ENCODE data around the gene ITPR2.

GRCh38 chr12:26327975-26328644 is 504.9 kb downstream of the ITPR2 start:
- TF ChIP-seq SPEN (CRISPR knock-in tag; IDR thresholded peaks at IDR 0.05; ENCODE audit: low read depth), result no peak
- no peak for TF ChIP-seq ZNF670 (CRISPR knock-in tag; IDR thresholded peaks at IDR 0.05; ENCODE audit: borderline replicate concordance)
- no peak for TF ChIP-seq POLR2A (IDR thresholded peaks at IDR 0.05; ENCODE audit: insufficient read depth in 1 of 2, low read depth in 2 of 2, low read length in 2 of 2)
- TF ChIP-seq, protein P1, sequence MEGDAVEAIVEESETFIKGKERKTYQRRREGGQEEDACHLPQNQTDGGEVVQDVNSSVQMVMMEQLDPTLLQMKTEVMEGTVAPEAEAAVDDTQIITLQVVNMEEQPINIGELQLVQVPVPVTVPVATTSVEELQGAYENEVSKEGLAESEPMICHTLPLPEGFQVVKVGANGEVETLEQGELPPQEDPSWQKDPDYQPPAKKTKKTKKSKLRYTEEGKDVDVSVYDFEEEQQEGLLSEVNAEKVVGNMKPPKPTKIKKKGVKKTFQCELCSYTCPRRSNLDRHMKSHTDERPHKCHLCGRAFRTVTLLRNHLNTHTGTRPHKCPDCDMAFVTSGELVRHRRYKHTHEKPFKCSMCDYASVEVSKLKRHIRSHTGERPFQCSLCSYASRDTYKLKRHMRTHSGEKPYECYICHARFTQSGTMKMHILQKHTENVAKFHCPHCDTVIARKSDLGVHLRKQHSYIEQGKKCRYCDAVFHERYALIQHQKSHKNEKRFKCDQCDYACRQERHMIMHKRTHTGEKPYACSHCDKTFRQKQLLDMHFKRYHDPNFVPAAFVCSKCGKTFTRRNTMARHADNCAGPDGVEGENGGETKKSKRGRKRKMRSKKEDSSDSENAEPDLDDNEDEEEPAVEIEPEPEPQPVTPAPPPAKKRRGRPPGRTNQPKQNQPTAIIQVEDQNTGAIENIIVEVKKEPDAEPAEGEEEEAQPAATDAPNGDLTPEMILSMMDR (CRISPR knock-in tag; IDR thresholded peaks at IDR 0.05), result no peak
- TF ChIP-seq RAD51 (IDR thresholded peaks at IDR 0.05; ENCODE audit: borderline replicate concordance), result no peak
- no peak for TF ChIP-seq ZNF549 (CRISPR knock-in tag; IDR thresholded peaks at IDR 0.05)
- no peak for TF ChIP-seq NFIC (IDR thresholded peaks at IDR 0.05; ENCODE audit: low read length)
- TF ChIP-seq EZH2 (conservative IDR thresholded peaks at IDR 0.05; ENCODE audit: low read depth, low read length), result no peak
- no peak for TF ChIP-seq ZNF24 (IDR thresholded peaks at IDR 0.05)
- TF ChIP-seq ZNF337 (CRISPR knock-in tag; IDR thresholded peaks at IDR 0.05; ENCODE audit: borderline replicate concordance, low read depth), result no peak
